GM20000 (cell line): ENCODE measurements around the gene DIPK2B.

Source experiments
- DNase-seq: peaks from one replicate; pipeline ENCODE4 v3.0.0; 2012; ENCODE audit warnings: low spot score
- CTCF ChIP-seq: IDR thresholded peaks from 2 replicates; pipeline ENCODE4 v1.5.1; 2012; ENCODE audit warnings: mild to moderate bottlenecking, control low read depth; ENCODE audit errors: extremely low read depth, missing control alignments

The DIPK2B gene

GRCh38 chrX:45228126-45228525, 27.4 kb upstream of the DIPK2B start:
- TF ChIP-seq CTCF, result no peak
- DNase-seq, result no peak

- no peak for DNase-seq
- no peak for TF ChIP-seq CTCF
Measured at GRCh38 chrX:45208121-45208856, 7.6 kb upstream of the DIPK2B start.

GRCh38 chrX:45202171-45202570, 1.5 kb upstream of the DIPK2B start:
- TF ChIP-seq CTCF, result no peak
- no peak for DNase-seq

DNA sequence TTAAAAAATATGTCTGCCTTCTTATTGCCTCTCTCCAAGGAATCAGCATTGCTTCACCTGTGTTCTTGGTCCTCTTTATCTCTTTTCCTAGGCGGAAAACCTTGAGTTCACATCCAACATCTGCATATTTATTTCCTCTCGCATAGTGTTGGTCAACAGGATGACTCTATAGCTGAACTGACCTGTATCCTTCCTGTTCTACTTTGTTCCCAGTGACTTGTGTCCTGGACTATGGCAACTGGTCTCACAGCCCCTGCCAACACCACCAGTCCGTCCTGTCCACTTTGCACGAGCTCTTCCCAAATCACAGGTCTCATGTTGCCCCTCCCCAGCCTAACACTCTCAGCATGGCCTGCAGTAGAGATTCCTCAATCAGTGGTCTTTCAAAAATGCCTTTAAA, 2.0 kb downstream of the DIPK2B start:
- DNase-seq, result no peak
- TF ChIP-seq CTCF, result no peak

GRCh38 chrX:45198301-45198700, 2.4 kb downstream of the DIPK2B start:
- TF ChIP-seq CTCF, result no peak
- DNase-seq, result no peak

GRCh38 chrX:45196701-45197100, 4.0 kb downstream of the DIPK2B start:
- no peak for DNase-seq

DNA sequence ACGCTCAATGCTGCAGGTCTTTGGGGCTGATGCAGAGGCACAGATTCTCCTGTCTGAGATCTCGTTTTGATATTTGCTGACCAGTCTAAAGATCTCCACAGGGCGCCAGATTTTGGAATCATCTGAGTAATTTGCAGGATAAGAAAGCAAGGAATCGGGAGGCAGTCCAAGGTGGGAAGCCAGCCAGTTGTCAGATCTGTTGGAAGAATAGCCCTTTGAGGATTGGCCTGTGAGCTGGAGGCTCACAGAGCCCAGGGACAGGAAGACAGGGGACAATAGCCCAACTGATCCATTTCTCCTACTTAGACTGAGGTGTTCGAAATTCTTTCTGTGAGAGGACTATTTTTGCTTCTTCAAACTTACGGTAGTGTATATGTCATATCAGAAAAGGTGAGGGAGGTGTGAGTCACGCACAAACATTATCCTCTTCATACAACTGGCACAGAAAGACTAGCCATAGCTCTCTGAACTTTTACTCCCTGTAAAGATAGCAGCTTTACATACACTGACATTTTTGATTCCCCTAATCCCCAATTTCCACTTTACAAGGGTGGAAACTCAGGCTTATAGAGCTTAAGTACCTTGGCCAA, 8.8 kb downstream of the DIPK2B start:
- no peak for DNase-seq
- no peak for TF ChIP-seq CTCF

More at GRCh38 chrX:45196701-45197100, 4.0 kb downstream of the DIPK2B start:
- no peak for TF ChIP-seq CTCF
